ENCODE data around the gene ATXN7L2.

ATXN7L2 gene

DNA sequence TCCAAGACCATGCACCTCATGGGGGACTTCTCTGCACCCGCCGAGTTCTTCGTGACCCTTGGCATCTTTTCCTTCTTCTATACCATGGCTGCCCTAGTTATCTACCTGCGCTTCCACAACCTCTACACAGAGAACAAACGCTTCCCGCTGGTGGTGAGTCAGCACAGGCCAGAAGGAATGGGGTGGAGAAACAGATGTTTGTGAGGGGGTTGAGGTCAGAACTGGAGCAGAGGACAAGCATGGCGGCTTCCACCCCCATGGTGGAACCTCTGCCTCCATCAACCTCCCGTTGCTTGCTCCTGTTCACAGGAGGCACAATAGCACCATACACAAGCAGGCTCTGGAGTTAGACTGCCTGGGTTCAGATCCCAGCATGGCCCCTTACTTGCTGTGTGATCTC lies 6.9 kb upstream of the ATXN7L2 start:
- no peak for ATAC-seq
- TF ChIP-seq TOX (CRISPR knock-in tag; IDR thresholded peaks at IDR 0.05; ENCODE audit: borderline replicate concordance), result no peak
- no peak for TF ChIP-seq SNAI2 (CRISPR knock-in tag; IDR thresholded peaks at IDR 0.05)
- TF ChIP-seq ISL1 (CRISPR knock-in tag; IDR thresholded peaks at IDR 0.05), result no peak
- TF ChIP-seq PPARA (CRISPR knock-in tag; IDR thresholded peaks at IDR 0.05; ENCODE audit: borderline replicate concordance), result no peak
- TF ChIP-seq, protein P1, sequence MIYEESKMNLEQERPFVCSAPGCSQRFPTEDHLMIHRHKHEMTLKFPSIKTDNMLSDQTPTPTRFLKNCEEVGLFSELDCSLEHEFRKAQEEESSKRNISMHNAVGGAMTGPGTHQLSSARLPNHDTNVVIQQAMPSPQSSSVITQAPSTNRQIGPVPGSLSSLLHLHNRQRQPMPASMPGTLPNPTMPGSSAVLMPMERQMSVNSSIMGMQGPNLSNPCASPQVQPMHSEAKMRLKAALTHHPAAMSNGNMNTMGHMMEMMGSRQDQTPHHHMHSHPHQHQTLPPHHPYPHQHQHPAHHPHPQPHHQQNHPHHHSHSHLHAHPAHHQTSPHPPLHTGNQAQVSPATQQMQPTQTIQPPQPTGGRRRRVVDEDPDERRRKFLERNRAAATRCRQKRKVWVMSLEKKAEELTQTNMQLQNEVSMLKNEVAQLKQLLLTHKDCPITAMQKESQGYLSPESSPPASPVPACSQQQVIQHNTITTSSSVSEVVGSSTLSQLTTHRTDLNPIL (CRISPR knock-in tag; IDR thresholded peaks at IDR 0.05; ENCODE audit: low read depth), result no peak
- TF ChIP-seq CSDC2 (CRISPR knock-in tag; IDR thresholded peaks at IDR 0.05), result no peak
- no peak for TF ChIP-seq ZFP30 (CRISPR knock-in tag; IDR thresholded peaks at IDR 0.05)
- no peak for TF ChIP-seq ZNF70 (CRISPR knock-in tag; IDR thresholded peaks at IDR 0.05)

DNA sequence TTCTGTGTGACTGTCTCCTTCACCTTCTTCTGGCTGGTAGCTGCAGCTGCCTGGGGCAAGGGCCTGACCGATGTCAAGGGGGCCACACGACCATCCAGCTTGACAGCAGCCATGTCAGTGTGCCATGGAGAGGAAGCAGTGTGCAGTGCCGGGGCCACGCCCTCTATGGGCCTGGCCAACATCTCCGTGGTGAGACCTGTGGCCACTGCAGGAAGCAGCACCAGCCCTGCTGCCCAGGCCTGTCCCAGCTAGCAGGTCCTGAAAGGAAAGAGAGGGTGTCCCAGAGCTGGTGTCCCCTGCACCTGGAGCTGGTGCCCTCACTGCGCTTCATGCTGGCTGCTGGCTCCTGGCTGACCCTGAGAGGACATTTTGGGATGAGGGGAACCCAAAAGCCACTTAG lies 5.9 kb upstream of the ATXN7L2 start:
- no peak for TF ChIP-seq ZFP3 (CRISPR knock-in tag; IDR thresholded peaks at IDR 0.05)
- TF ChIP-seq, protein P2, sequence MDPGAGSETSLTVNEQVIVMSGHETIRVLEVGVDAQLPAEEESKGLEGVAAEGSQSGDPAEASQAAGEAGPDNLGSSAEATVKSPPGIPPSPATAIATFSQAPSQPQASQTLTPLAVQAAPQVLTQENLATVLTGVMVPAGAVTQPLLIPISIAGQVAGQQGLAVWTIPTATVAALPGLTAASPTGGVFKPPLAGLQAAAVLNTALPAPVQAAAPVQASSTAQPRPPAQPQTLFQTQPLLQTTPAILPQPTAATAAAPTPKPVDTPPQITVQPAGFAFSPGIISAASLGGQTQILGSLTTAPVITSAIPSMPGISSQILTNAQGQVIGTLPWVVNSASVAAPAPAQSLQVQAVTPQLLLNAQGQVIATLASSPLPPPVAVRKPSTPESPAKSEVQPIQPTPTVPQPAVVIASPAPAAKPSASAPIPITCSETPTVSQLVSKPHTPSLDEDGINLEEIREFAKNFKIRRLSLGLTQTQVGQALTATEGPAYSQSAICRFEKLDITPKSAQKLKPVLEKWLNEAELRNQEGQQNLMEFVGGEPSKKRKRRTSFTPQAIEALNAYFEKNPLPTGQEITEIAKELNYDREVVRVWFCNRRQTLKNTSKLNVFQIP (CRISPR knock-in tag; IDR thresholded peaks at IDR 0.05; ENCODE audit: borderline replicate concordance, low read depth), result no peak
- TF ChIP-seq PPARA (CRISPR knock-in tag; IDR thresholded peaks at IDR 0.05; ENCODE audit: borderline replicate concordance), result no peak
- no peak for TF ChIP-seq ISL1 (CRISPR knock-in tag; IDR thresholded peaks at IDR 0.05)
- TF ChIP-seq, protein P3, sequence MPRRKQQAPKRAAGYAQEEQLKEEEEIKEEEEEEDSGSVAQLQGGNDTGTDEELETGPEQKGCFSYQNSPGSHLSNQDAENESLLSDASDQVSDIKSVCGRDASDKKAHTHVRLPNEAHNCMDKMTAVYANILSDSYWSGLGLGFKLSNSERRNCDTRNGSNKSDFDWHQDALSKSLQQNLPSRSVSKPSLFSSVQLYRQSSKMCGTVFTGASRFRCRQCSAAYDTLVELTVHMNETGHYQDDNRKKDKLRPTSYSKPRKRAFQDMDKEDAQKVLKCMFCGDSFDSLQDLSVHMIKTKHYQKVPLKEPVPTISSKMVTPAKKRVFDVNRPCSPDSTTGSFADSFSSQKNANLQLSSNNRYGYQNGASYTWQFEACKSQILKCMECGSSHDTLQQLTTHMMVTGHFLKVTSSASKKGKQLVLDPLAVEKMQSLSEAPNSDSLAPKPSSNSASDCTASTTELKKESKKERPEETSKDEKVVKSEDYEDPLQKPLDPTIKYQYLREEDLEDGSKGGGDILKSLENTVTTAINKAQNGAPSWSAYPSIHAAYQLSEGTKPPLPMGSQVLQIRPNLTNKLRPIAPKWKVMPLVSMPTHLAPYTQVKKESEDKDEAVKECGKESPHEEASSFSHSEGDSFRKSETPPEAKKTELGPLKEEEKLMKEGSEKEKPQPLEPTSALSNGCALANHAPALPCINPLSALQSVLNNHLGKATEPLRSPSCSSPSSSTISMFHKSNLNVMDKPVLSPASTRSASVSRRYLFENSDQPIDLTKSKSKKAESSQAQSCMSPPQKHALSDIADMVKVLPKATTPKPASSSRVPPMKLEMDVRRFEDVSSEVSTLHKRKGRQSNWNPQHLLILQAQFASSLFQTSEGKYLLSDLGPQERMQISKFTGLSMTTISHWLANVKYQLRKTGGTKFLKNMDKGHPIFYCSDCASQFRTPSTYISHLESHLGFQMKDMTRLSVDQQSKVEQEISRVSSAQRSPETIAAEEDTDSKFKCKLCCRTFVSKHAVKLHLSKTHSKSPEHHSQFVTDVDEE (CRISPR knock-in tag; IDR thresholded peaks at IDR 0.05), result no peak
- TF ChIP-seq, protein P1 (CRISPR knock-in tag; IDR thresholded peaks at IDR 0.05; ENCODE audit: low read depth), result no peak
- peak; percentile 35; the same call in 2 of the 3 replicates for ATAC-seq

DNA sequence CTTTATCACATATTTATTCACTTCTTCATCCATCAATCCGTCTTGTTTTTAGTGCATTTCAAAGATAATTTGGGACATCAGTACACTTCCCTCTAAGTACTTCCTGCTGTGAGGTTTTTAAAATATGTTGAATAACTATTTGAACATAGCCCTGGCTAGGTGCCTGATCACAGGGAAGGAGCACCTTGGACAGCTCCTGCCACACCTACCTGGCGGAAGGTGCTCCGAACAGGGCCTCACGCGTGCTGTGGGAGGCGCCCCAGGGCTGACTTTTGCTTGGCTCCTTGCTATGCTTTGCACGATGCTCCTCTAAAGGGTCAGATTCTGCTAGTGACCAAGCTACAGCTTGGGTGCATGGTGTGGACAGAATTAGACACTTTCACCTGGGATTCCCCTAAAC lies 4.9 kb upstream of the ATXN7L2 start:
- TF ChIP-seq SNAI2 (CRISPR knock-in tag; IDR thresholded peaks at IDR 0.05), result no peak
- TF ChIP-seq ZNF8 (CRISPR knock-in tag; IDR thresholded peaks at IDR 0.05), result no peak
- TF ChIP-seq PPARA (CRISPR knock-in tag; IDR thresholded peaks at IDR 0.05; ENCODE audit: borderline replicate concordance), result no peak
- no peak for TF ChIP-seq RARB (CRISPR knock-in tag; IDR thresholded peaks at IDR 0.05)
- TF ChIP-seq ZFP30 (CRISPR knock-in tag; IDR thresholded peaks at IDR 0.05), result no peak
- no peak for TF ChIP-seq CSDC2 (CRISPR knock-in tag; IDR thresholded peaks at IDR 0.05)
- TF ChIP-seq GLIS3 (CRISPR knock-in tag; IDR thresholded peaks at IDR 0.05), result no peak
- TF ChIP-seq ARNTL (CRISPR knock-in tag; IDR thresholded peaks at IDR 0.05; ENCODE audit: borderline replicate concordance, low read depth), result no peak
- no peak for TF ChIP-seq ZC3H10 (CRISPR knock-in tag; IDR thresholded peaks at IDR 0.05)
- no peak for TF ChIP-seq BACH2 (CRISPR knock-in tag; IDR thresholded peaks at IDR 0.05; ENCODE audit: borderline replicate concordance)
- TF ChIP-seq, protein P2 (CRISPR knock-in tag; IDR thresholded peaks at IDR 0.05; ENCODE audit: borderline replicate concordance, low read depth), result no peak
- TF ChIP-seq, protein P3 (CRISPR knock-in tag; IDR thresholded peaks at IDR 0.05), result no peak
- TF ChIP-seq, protein P4, sequence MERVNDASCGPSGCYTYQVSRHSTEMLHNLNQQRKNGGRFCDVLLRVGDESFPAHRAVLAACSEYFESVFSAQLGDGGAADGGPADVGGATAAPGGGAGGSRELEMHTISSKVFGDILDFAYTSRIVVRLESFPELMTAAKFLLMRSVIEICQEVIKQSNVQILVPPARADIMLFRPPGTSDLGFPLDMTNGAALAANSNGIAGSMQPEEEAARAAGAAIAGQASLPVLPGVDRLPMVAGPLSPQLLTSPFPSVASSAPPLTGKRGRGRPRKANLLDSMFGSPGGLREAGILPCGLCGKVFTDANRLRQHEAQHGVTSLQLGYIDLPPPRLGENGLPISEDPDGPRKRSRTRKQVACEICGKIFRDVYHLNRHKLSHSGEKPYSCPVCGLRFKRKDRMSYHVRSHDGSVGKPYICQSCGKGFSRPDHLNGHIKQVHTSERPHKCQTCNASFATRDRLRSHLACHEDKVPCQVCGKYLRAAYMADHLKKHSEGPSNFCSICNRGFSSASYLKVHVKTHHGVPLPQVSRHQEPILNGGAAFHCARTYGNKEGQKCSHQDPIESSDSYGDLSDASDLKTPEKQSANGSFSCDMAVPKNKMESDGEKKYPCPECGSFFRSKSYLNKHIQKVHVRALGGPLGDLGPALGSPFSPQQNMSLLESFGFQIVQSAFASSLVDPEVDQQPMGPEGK (CRISPR knock-in tag; IDR thresholded peaks at IDR 0.05; ENCODE audit: borderline replicate concordance), result no peak
- no peak for TF ChIP-seq ZNF70 (CRISPR knock-in tag; IDR thresholded peaks at IDR 0.05)
- TF ChIP-seq TOX (CRISPR knock-in tag; IDR thresholded peaks at IDR 0.05; ENCODE audit: borderline replicate concordance), result no peak
- no peak for TF ChIP-seq OSR1 (CRISPR knock-in tag; IDR thresholded peaks at IDR 0.05)
- TF ChIP-seq ZFP3 (CRISPR knock-in tag; IDR thresholded peaks at IDR 0.05), result no peak
- no peak for TF ChIP-seq ESRRG (CRISPR knock-in tag; IDR thresholded peaks at IDR 0.05)
- no peak for TF ChIP-seq ZNF565 (CRISPR knock-in tag; conservative IDR thresholded peaks at IDR 0.05; ENCODE audit: low read depth)
- no peak for ATAC-seq

All from SK-N-SH treated with all-trans-retinoic acid at 6 μM for 48 hours (cell line).